OCI-LY3 (cell line): Measurements from ENCODE around the gene TUBB.

Experiments
- H2AFZ ChIP-seq: fragments of 200-600, 300-600 bp; shearing (Covaris generic); 2 replicates; pipeline ENCODE4 v1.6.0; 2014; ENCODE audit warnings: antibody characterized with exemption, low read depth, low read length
- H3K27ac ChIP-seq: fragments of 200-600, 300-600 bp; sonication (generic); 2 replicates; pipeline ENCODE4 v1.5.1; 2014; ENCODE audit warnings: mild to moderate bottlenecking, low read length, moderate library complexity, mixed read lengths
- H3K27me3 ChIP-seq: fragments of 200-600, 300-600 bp; sonication (generic); 2 replicates; pipeline ENCODE4 v1.6.1; 2014; ENCODE audit warnings: low read depth, low read length, mixed read lengths
- H3K36me3 ChIP-seq: fragments of 200-600, 300-600 bp; sonication (generic); replicated peaks from 2 replicates; pipeline ENCODE3; 2014; ENCODE audit warnings: low read depth, low read length, mixed read lengths
- H3K4me1 ChIP-seq: fragments of 300-600, 200-600 bp; sonication (generic); 2 replicates; pipeline ENCODE4 v1.6.1; 2014; ENCODE audit warnings: low read length, mixed read lengths
- H3K4me2 ChIP-seq: fragments of 200-600, 300-600 bp; sonication (generic); 2 replicates; pipeline ENCODE4 v1.6.1; 2014; ENCODE audit warnings: low read length, mixed read lengths
- H3K4me3 ChIP-seq: fragments of 300-600, 200-600 bp; sonication (generic); 2 replicates; pipeline ENCODE4 v1.5.1; 2014; ENCODE audit warnings: antibody characterized with exemption, mild to moderate bottlenecking, low read length, moderate library complexity
- H3K79me2 ChIP-seq: fragments of 300-600, 200-600 bp; shearing (Covaris generic); 2 replicates; pipeline ENCODE4 v1.6.1; 2014; ENCODE audit warnings: mild to moderate bottlenecking, low read length, mixed read lengths
- H3K9ac ChIP-seq: fragments of 300-600, 200-600 bp; shearing (Covaris generic); 2 replicates; pipeline ENCODE4 v1.6.0; 2014; ENCODE audit warnings: mild to moderate bottlenecking, low read length, moderate library complexity
- H3K9me3 ChIP-seq: fragments of 200-600, 300-600 bp; shearing (Covaris generic); 2 replicates; pipeline ENCODE4 v1.6.1; 2014; ENCODE audit warnings: low read length, mixed read lengths; ENCODE audit not compliant: insufficient read depth
- H4K20me1 ChIP-seq: fragments of 200-600, 300-600 bp; sonication (generic); 2 replicates; pipeline ENCODE4 v1.6.1; 2016; ENCODE audit warnings: low read length, mixed read lengths; ENCODE audit not compliant: insufficient read depth
- CTCF ChIP-seq: fragments of 200-600, 300-600 bp; sonication (generic); IDR thresholded peaks from 2 replicates; pipeline ENCODE4 v1.5.1; 2014; ENCODE audit warnings: antibody characterized with exemption, low read length, low read depth
- EZH2phosphoT487 ChIP-seq: fragments of 200-600 bp; shearing (Covaris generic); IDR thresholded peaks from 2 replicates; pipeline ENCODE4 v1.6.1; 2018; ENCODE audit warnings: antibody characterized with exemption, mixed run types, low read depth

Gene TUBB

GRCh38 chr6:30735668-30736314 lies 15.6 kb downstream of the TUBB start:
- Histone ChIP-seq H4K20me1 (peaks cover 3% of the 10 kb centered on the region; the same call in 1 of the 2 replicates), H3K27me3 (no peaks in the 10 kb centered on the region), H3K27ac (peak overlapping the region; percentile 41), H3K4me3 (no peak overlapping the region), H3K79me2 (no peaks in the 10 kb centered on the region), H2AFZ (no peak overlapping the region), H3K9me3 (no peaks in the 10 kb centered on the region), H3K36me3 (peaks cover 29% of the 10 kb centered on the region), H3K4me1 (peaks cover 34% of the 10 kb centered on the region), H3K4me2 (peak overlapping the region; percentile 30; the same call in 1 of the 2 replicates), H3K9ac (no peak overlapping the region)
- TF ChIP-seq CTCF (no peak), EZH2phosphoT487 (no peak)

- Histone ChIP-seq H3K9ac (no peak overlapping the region), H3K36me3 (peaks cover 29% of the 10 kb centered on the region), H3K4me2 (no peak overlapping the region), H3K79me2 (peaks cover 9% of the 10 kb centered on the region), H3K9me3 (no peaks in the 10 kb centered on the region), H3K27me3 (no peaks in the 10 kb centered on the region), H3K27ac (no peak overlapping the region), H3K4me3 (no peak overlapping the region), H2AFZ (no peak overlapping the region), H4K20me1 (peaks cover 3% of the 10 kb centered on the region; the same call in 1 of the 2 replicates), H3K4me1 (peaks cover 42% of the 10 kb centered on the region)
- TF ChIP-seq EZH2phosphoT487, result no peak
- TF ChIP-seq CTCF, result no peak
These were observed 18.4 kb downstream of the TUBB start for GRCh38 chr6:30738532-30738931.

GRCh38 chr6:30740540-30740870 lies 20.4 kb downstream of the TUBB start:
- Histone ChIP-seq H3K27ac (no peak overlapping the region), H3K4me2 (no peak overlapping the region), H3K4me3 (no peak overlapping the region), H4K20me1 (peaks cover 3% of the 10 kb centered on the region; the same call in 1 of the 2 replicates), H3K79me2 (peaks cover 9% of the 10 kb centered on the region), H3K4me1 (peaks cover 35% of the 10 kb centered on the region), H3K27me3 (no peaks in the 10 kb centered on the region), H2AFZ (no peak overlapping the region), H3K9ac (no peak overlapping the region), H3K36me3 (peaks cover 29% of the 10 kb centered on the region), H3K9me3 (no peaks in the 10 kb centered on the region)
- no peak for TF ChIP-seq EZH2phosphoT487
- no peak for TF ChIP-seq CTCF

GRCh38 chr6:30741063-30741779 lies 21.1 kb downstream of the TUBB start:
- Histone ChIP-seq H3K36me3 (peaks cover 28% of the 10 kb centered on the region), H3K27ac (no peak overlapping the region), H3K9me3 (no peaks in the 10 kb centered on the region), H3K79me2 (peaks cover 9% of the 10 kb centered on the region), H4K20me1 (peaks cover 3% of the 10 kb centered on the region; the same call in 1 of the 2 replicates), H3K4me2 (peak overlapping the region; percentile 86), H3K4me1 (peaks cover 28% of the 10 kb centered on the region), H2AFZ (no peak overlapping the region), H3K27me3 (no peaks in the 10 kb centered on the region), H3K9ac (peak overlapping the region; percentile 94), H3K4me3 (peak overlapping the region; percentile 97)
- TF ChIP-seq EZH2phosphoT487 (no peak), CTCF (no peak)
